GM18520 (cell line): ENCODE measurements around the gene OR6C70.
"Not testable (repeated sequence)": the region's sequence is repeated elsewhere in the genome, so short reads cannot be mapped to it uniquely, and the experiment has no call there.

Experiments used
- ATAC-seq: cut with Tn5 transposase; IDR thresholded peaks from one replicate; pipeline ENCODE4 v1.9.1; 2021; ENCODE audit not compliant: unreplicated experiment

The OR6C70 gene

GRCh38 chr12:55470088-55470829, at the start of gene OR6C70:
TSS of gene OR6C70 (minus strand) at chr12:55470138. CDS start at chr12:55470138, 0 bp downstream.
- ATAC-seq: no peak

- ATAC-seq: no peak
These were observed 46.5 kb upstream of the OR6C70 start for GRCh38 chr12:55516391-55516790.

- ATAC-seq: no peak
These were observed 45.8 kb upstream of the OR6C70 start for GRCh38 chr12:55515696-55516095.

GRCh38 chr12:55501601-55502000, 31.7 kb upstream of the OR6C70 start:
- no peak for ATAC-seq

- no peak for ATAC-seq
These were observed 29.9 kb upstream of the OR6C70 start for GRCh38 chr12:55499810-55500252.

- no peak for ATAC-seq
These were observed 29.3 kb upstream of the OR6C70 start for GRCh38 chr12:55499231-55499630.

- no peak for ATAC-seq
These were observed 25.6 kb upstream of the OR6C70 start for GRCh38 chr12:55495490-55495889.

GRCh38 chr12:55492078-55492477, 22.1 kb upstream of the OR6C70 start, which contains the start of gene OR6C68:
TSS of gene OR6C68 (plus strand) at chr12:55492378. CDS start at chr12:55492378, 0 bp downstream.
- ATAC-seq: no peak

- not testable (repeated sequence) for ATAC-seq
These were observed 14.3 kb upstream of the OR6C70 start for GRCh38 chr12:55484284-55484683.

- not testable (repeated sequence) for ATAC-seq
These were observed 9.2 kb upstream of the OR6C70 start for GRCh38 chr12:55479136-55479535.

GRCh38 chr12:55472264-55472663, 2.3 kb upstream of the OR6C70 start:
- no peak for ATAC-seq

GRCh38 chr12:55469291-55469690, 647 bp downstream of the OR6C70 start:
- ATAC-seq: no peak

- no peak for ATAC-seq
These were observed 2.1 kb downstream of the OR6C70 start for GRCh38 chr12:55467836-55468235.

GRCh38 chr12:55464926-55465325, 5.0 kb downstream of the OR6C70 start:
- not testable (repeated sequence) for ATAC-seq

GRCh38 chr12:55448825-55449224, 21.1 kb downstream of the OR6C70 start:
- ATAC-seq: no peak

- ATAC-seq: no peak
These were observed 23.6 kb downstream of the OR6C70 start for GRCh38 chr12:55446326-55446725.

- no peak for ATAC-seq
These were observed 24.6 kb downstream of the OR6C70 start for GRCh38 chr12:55445357-55445756.

- no peak for ATAC-seq
These were observed 26.2 kb downstream of the OR6C70 start, which contains the start of gene OR6C2 for GRCh38 chr12:55443776-55444175. TSS of gene OR6C2 (plus strand) at chr12:55444076. CDS start at chr12:55452214, 8,138 bp downstream.

GRCh38 chr12:55441233-55441632, 28.7 kb downstream of the OR6C70 start:
- ATAC-seq: not testable (repeated sequence)

GRCh38 chr12:55428331-55429243, 41.4 kb downstream of the OR6C70 start:
- ATAC-seq: no peak

- ATAC-seq: no peak
These were observed 44.0 kb downstream of the OR6C70 start, which contains the start of gene OR6C76 for GRCh38 chr12:55425954-55426353. TSS of gene OR6C76 (plus strand) at chr12:55426254. CDS start at chr12:55426254, 0 bp downstream.
